Kasumi-1 (cell line): ENCODE measurements around the gene SAMHD1.
"Not testable (repeated sequence)": the region's sequence is repeated elsewhere in the genome, so short reads cannot be mapped to it uniquely, and the experiment has no call there.

Source experiments
- DNase-seq, 2 experiments: peaks; one replicate each; lab custom pipeline; 2025; lab: John Stamatoyannopoulos, UW

Gene SAMHD1

DNA sequence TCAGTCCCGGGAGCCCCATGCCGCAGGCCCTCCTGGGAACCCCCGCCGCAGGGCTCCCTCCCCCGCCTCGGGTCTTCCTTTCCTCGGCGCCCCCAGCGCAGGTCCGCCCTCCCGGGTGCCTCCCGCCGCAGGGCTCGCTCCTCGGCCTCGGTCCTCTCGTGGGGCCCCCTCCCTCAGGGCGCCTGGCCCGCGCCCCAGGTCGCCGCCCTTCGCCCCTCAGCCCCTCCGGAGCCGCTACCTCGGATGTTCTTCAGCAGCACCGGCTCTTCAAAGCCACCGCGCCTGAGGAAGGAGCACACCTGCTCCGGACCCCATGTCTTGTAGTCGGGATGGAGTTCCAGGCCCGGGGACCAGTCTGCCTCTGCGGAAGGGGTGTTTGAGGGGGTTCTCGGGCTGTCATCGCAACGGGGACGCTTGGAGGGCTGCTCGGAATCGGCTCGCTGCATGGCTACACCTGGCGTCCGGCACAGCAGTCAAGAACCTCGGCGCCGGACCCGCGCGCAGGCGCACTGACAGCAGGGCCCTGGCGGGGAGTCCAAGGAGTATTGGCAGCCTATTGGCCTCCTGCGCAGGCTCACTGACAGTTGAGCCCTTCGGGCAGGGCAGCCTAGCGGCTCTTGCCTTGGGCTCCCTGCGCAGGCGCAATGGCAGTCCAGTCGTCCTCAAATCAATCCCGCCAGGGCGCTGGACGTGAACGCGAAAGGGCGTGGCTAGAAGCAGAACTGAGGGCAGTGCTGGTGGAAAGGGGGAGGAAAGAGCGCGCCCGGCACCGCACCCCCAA, at the start of gene SAMHD1:
TSS of gene SAMHD1 (minus strand) at position 511 of the 781 bp plus-strand sequence. CDS start at position 446, 65 bp downstream.
- peak; percentile 88 to 90 for DNase-seq

DNA sequence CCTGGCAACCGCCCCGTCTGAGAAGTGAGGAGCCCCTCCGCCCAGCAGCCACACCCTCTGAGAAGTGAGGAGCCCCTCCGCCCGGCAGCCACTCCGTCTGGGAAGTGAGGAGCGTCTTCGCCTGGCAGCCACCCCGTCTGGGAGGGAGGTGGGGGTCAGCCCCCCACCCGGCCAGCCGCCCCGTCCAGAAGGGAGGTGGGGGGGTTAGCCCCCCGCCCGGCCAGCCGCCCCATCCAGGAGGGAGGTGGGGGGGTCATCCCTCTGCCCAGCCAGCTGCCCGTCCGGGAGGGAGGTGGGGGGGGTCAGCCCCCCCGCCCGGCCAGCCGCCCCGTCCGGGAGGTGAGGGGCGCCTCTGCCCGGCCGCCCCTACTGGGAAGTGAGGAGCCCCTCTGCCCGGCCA, 48.7 kb upstream of the SAMHD1 start:
- not testable (repeated sequence) for DNase-seq

DNA sequence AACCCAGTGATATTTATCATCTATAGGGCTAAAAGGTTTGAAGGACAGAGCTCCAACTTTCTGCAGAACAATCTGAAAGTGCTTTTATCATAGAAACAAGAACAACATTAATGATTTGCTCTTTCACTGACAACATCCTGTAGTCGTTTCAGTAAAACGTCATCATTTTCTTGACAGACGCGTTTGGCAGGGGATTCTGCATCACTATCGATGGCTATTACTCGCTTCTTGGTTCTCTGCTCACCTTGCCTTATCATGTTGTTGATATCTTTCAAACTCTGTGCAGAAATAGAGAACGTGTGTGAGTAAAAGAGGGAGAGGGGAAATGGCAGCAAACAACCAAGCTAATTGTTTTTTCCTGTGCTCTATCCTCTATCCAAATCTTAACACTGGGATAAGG, 47.1 kb upstream of the SAMHD1 start:
- DNase-seq = no peak

DNA sequence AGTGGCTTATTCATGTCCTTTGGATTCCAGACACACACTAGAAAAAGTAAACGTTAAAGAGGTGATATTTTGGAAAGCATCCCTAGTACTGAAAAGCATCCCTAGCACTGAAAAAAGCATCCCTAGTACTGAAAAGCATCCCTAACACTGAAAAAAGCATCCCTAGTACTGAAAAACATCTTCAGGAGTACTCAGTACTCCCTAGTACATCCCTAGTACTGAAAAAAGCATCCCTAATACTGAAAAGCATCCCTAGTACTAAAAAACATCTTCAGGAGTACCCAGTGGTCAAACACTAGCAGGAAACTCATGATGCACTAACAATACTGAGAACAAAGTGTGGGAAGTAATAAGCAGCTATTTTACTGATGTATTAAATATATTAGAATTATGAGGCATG, 45.6 kb upstream of the SAMHD1 start:
- DNase-seq = no peak

DNA sequence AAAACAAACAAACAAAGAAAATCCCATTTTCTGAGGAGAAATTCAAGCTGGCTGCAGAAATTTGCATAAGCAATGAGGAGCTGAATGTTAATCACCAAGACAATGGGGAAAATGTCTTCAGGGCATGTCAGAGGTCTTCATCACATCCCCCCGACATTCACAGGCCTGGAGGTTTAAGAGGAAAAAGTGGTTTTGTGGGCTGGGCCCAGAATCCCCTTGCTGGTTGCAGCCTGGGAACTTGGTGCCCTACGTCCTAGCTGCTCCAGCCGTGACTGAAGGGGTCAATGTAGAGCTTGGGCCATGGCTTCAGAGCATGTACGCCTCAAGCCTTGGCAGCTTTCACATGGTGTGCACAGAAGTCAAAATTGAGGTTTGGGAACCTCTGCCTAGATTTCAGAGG, 42.7 kb upstream of the SAMHD1 start:
- DNase-seq = not testable (repeated sequence)

DNA sequence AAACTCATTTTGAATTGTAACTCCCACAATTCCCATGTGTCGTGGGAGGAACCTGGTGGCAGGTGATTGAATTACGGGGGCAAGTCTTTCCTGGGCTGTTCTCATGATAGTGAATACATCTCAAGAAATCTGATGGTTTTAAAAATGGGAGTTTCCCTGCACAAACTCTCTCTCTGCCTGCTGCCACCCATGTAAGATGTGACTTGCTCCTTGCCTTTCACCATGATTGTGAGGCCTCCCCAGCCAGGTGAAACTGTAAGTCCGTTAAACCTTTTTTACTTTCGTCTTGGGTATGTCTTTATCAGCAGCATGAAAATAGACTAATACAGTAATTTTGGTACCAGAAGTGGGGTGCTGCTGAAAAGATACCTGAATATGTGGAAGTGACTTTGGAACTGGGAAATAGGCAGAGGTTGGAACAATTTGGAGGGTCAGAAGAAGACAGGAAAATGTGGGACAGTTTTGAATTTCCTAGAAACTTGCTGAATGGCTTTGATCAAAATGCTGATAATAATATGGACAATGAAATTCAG, 41.4 kb upstream of the SAMHD1 start:
- no peak for DNase-seq

DNA sequence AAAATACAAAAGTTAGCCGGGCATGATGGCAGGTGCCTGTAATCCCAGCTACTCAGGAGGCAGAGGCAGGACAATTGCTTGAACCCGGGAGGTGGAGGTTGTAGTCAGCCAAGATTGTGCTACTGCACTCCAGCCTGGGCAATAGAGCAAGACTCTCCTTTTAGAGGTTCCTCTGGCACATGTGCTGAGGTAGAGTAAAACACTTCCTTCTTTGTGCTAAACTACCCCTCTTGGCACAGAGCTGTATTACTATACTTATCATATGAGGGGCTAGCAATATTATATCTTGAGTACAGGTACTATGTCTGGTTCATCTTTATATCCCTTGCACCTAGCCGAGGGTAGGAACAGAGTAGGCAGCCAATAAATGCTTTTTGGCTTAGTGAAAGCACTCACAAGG, 40.2 kb upstream of the SAMHD1 start:
- DNase-seq = no peak

DNA sequence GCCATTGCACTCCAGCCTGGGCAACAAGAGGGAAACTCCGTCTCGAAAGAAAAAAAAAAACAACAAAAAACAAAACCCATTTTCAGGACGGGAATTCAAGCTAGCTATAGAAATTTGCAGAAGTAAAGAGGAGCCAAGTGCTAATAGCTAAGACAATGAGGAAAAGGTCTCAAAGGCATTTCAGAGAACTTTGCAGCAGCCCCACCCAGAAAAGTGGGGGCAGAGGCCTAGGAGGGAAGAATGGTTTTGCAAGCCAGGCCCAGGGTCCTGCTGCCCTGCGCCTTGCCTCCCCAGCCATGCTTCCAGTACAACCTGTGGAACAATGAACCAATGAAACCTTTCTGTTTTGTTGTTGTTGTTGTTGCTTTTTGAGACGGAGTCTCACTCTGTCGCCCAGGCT, 38.3 kb upstream of the SAMHD1 start:
- DNase-seq = peak in 1 of 2 experiments; percentile 5

DNA sequence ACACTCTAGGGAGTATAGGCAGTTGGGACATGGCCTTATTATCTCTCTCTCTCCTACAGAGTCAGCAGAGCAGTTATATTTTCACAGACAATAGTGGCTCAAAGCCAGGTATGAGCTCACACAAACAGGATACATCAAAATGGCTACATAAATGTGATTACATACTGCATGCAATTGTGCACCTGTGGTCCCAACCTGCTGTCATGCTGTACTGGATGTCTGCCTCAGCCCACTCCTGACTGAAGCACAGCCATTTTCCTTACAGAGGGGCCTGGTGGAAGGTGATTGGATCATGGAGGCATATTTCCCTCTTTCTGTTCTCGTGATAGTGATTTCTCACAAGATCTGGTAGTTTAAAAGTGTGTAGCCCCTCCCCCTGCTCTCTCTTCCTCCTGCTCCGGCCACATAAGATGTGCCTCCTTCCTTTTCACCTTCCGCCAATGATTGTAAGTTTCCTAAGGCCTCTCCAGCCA, 37.0 kb upstream of the SAMHD1 start:
- peak in 1 of 2 experiments; percentile 6 for DNase-seq

DNA sequence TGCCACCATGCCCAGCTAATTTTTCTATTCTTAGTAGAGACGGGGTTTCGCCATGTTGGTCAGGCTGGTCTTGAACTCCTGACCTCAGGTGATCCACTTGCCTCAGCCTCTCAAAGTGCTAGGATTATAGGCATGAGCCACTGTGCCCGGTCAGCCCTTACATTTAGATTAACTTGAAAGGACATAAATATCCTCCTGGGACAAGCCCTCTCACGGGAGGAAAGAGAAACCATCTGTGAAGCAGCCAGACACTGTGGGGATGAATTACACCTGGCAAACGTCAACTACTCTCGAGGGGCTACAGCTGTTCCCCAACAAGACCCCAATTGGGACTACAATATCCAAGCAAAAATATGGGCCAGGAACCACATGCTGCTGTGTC, 32.7 kb upstream of the SAMHD1 start:
- no peak for DNase-seq

DNA sequence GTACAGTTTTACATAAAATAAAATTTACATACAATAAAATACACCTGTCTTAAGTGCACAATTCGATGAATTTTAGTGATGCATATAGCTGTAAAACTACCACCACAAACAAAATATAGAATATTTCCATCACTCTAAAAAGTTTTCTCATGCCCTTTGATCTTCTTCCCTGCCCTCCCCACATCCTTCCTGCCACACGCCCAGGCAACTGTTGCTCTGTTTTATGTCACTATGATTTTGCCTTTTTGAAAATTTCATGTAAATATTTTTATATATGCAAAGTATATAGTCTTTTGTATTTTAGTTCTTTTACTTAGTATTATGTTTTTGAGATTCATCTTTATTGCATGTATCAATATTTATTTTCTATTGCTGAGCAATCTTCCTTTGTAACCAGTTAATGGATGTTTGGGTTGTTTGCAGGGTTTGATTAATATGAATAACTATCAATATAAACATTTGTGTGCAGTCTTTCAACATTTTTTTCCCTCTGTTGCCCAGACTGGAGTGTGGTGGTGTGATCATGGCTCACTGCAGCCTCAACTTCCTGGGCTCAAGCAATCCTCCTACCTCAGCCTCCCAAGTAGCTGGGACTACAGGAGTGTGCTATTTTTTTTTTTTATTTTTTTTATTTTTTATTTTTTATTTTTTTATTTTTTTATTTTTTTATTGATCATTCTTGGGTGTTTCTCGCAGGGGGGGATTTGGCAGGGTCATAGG, 23.8 kb upstream of the SAMHD1 start:
- DNase-seq = peak; percentile 29 to 46

DNA sequence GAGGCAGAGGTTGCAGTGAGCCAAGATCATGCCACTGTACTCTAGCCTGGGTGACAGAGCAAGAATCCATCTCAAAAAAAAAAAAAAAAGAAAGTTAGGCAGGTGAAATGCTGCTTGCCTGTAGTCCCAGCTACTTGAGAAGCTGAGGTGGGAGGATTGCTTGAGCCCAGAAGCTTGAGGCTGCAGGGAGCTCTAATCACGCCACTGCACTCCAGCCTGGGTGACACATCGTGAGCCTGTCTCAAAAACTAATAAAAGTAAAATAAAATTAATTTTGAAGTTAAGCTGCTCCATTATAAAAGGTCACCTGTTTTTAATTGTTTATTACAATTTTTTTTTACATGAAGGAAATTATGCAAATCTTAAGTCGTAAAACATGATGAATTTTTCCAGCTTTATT, 23.2 kb upstream of the SAMHD1 start:
- DNase-seq = no peak

DNA sequence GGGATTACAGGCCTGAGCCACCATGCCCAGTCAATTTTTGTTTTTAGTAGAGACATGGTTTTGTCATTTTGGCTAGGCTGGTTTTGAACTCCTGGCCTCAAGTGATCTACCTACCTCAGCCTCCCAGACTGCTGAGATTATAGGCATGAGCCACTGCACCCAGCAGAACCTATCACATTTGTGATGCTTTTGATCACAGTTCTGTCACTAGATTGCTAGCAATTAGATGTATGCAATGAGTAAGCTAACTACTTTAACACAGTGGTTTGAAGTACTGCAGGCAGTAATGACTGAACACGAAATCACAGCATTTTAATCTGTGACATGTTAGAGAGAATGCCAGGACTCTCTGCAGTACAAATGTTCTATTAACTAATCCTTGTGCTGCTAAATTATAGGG, 19.6 kb upstream of the SAMHD1 start:
- DNase-seq = no peak

DNA sequence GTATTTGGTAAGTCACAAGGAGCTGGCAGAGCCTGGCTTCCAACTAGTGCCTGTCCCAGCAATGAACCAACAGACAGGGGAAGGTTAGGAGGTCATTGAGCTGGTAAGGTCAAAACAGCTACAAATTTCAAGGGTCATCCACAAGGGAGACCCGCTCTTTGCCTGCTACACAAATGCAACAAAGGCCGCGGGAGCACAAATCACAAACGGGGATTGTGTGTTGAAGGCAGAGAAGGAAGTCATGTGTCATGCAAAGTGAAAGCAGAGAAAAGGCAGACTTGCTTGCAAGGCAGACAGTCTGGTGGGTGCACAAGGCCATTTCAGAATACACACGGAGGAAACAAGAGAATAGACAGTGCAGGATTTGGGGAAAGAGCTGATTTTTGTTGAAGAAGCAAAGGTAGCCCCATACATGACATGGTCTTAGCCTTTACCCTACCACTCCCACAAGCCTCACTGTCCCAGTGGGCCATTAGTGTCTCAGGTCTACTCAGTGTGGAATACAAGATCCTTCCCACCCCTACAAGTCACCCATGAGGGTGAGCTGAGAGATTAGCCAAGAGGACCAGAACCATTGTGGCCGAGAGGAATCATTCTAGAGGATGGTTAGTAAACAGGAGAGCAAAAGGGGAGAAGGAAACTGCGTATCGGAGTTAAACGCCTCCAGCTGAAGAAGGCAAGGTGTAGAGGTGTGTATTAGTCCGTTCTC, 18.1 kb upstream of the SAMHD1 start:
- no peak for DNase-seq

DNA sequence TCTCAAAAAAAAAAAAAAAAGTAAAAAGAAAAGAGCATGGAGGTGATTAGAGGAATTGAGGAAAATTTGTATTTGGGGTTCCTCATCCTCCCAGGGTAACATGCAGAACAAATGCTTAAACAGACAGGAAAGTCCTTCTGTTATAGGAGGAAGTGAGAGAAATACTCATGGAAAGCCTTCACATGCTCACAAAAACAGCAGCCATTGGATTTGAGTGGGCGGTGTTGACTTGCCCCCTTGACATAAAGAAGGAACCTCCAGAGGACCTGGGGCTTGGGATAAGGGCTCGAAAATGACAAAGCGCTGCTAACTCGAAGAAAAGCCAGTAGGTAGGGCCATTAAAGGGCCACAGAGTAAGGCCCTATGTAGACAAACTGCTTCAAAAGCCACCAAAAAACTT, 17.5 kb upstream of the SAMHD1 start:
- DNase-seq = no peak

DNA sequence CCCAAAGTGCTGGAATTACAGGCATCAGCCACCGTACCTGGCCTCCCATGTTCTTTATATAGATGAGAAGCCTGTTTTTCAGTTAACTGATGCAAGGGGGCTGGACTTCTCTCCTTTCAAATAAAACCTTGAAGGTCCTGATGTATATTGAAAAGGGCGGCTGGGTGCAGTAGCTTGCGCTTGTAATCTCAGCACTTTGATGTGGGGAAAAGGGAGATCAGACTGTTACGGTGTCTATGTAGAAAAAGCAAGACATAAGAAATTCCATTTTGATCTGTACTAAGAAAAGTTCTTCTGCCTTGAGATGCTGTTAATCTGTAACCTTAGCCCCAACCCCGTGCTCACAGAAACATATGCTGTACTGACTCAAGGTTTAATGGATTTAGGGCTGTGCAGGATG, 16.1 kb upstream of the SAMHD1 start:
- DNase-seq = no peak

DNA sequence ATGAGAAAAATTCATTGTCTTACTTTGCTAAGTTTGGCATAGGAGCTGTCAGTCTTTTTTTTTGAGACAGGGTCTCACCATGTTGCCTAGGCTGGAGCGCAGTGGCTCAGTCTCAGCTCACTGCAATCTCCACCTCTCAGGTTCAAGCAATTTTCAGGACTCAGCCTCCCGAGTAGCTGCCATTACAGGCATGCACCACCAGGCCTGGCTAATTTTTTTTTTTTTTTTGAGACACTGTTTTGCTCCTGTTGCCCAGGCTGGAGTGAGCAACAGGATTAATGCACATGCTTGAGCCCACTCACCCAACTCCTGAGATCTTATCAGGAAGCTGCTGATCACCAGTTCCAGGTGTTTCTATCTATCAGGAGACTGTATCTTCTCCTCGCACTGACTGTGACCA, 15.5 kb upstream of the SAMHD1 start:
- not testable (repeated sequence) for DNase-seq

DNA sequence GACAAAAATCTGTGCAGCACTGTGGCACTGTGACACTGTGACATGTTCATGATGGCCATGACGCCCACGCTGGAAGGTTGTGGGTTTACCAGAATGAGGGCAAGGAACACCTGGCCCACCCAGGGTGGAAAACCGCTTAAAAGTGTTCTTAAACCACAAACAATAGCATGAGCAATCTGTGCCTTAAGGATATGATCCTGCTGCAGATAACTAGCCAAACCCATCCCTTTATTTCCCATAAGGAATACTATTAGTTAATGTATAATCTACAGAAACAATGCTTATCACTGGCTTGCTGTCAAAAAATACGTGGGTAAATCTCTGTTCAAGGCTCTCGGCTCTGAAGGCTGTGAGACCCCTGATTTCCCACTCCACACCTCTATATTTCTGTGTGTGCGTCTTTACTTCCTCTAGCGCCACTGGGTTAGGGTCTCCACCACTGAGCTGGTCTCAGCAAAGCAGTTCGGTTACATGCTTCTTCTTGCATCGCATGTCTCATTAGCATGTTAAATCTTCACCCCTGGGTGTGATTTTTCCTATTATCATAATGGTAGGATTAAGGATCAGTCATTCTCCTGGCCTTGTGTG, 10.9 kb upstream of the SAMHD1 start:
- not testable (repeated sequence) for DNase-seq

DNA sequence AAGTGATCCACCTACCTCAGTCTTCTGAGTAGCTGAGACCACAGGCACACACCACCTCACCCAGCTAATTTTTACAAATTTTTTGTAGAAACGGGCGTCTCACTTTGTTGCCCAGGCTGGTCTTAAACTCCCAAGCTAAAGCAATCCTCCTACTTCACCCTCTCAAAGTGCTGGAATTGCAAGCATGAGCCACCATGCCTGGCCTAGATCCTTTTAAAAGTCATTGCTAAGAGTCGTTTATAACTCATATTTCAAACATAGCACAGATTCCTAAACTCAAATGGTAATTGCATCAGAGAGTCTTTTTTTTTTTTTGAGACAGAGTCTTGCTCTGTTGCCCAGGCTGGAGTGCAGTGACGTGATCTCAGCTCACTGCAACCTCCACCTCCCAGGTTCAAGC, 7.7 kb upstream of the SAMHD1 start:
- no peak for DNase-seq

DNA sequence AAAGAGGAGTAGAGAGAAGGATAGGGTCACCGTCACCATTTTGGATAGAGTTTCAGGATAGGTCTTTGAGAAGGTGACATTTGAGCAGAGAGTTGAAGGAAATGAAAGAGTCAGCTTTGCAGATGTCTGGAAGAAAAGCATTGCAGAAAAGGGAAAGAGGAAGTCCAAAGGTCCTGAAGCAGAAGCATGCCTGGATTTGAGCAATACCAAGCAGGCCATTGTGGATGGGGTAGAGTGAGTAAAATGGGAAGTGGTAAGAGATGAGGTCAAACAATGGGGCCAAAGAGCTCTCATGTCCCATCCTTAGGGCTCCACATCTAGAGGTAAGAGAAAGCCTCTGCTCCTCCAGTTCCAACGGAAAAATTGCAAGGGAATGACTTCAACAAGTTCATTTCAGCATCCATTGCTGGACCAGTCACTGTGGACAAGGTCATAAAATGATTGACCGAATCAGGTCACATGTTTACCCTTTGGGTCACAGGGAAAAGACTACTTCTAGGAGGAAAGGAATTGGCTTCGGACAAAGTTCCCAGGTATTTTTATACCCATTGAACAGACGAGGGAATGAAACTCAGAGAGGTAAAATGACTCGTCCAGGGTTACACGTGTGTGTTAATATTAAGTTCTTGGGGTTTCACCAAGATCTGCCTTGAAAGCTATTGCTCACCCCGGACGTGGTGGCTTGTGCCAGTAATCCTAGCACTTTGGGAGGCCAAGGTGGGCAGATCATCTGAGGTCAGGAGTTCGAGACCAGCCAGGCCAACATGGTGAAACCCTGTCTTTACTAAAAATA, 6.6 kb upstream of the SAMHD1 start:
- DNase-seq = peak; percentile 85 to 90

DNA sequence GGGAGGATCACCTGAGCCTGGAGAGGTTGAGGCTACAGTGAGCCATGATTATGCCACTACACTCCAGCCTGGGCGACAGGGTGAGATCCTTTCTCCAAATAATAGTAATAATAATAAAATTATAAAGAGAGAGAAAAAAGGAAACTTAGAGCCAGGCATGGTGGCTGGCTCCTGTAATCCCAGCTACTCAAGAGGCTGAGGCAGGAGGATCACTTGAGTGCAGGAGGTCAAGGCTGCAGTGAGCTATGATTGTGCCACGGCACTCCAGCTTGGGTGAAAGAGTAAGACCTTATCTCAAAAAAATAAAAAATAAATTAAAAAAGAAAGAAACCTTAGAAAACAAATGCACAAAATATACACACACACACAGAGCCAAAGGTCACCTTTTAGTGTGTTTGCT, 5.2 kb upstream of the SAMHD1 start:
- no peak for DNase-seq
